Trophoblast cell (in vitro differentiated cells and primary cell): ENCODE data around the gene ZNF324.
"Not testable (repeated sequence)": the region's sequence is repeated elsewhere in the genome, so short reads cannot be mapped to it uniquely, and the experiment has no call there.

Source experiments
- DNase-seq, 2 donors: peaks; one replicate each; pipeline ENCODE4 v3.0.0-alpha.2; 2016
- H2AFZ ChIP-seq: 2 replicates; pipeline ENCODE4 v1.6.1; 2013; ENCODE audit warnings: low read length, moderate library complexity, mild to moderate bottlenecking; ENCODE audit not compliant: insufficient read depth, poor library complexity
- H2AK5ac ChIP-seq: 2 replicates; pipeline ENCODE4 v1.6.1; 2013; ENCODE audit warnings: mild to moderate bottlenecking, low read length
- H2BK120ac ChIP-seq: 2 replicates; pipeline ENCODE4 v1.6.1; 2013; ENCODE audit warnings: low read length, mild to moderate bottlenecking, moderate library complexity; ENCODE audit not compliant: insufficient read depth, poor library complexity
- H2BK12ac ChIP-seq: 2 replicates; pipeline ENCODE4 v1.6.1; 2013; ENCODE audit warnings: mild to moderate bottlenecking, low read length, moderate library complexity
- H2BK5ac ChIP-seq: 2 replicates; pipeline ENCODE4 v1.6.1; 2013; ENCODE audit warnings: low read length, low read depth, moderate library complexity, mild to moderate bottlenecking; ENCODE audit not compliant: poor library complexity
- H3K14ac ChIP-seq: 2 replicates; pipeline ENCODE4 v1.6.1; 2013; ENCODE audit warnings: mild to moderate bottlenecking, low read length
- H3K18ac ChIP-seq: 2 replicates; pipeline ENCODE4 v1.6.1; 2013; ENCODE audit warnings: mild to moderate bottlenecking, low read length
- H3K23ac ChIP-seq: 2 replicates; pipeline ENCODE4 v1.6.1; 2013; ENCODE audit warnings: low read length
- H3K27ac ChIP-seq: 2 replicates; pipeline ENCODE4 v1.5.1; 2013; ENCODE audit warnings: low read depth, mild to moderate bottlenecking, inconsistent platforms, low read length, moderate library complexity
- H3K27me3 ChIP-seq: 2 replicates; pipeline ENCODE4 v1.6.1; 2013; ENCODE audit warnings: inconsistent platforms, mild to moderate bottlenecking, low read length, moderate library complexity; ENCODE audit not compliant: insufficient read depth
- H3K36me3 ChIP-seq, 2 experiments: 1 replicate in 1 of 2; 2 replicates in 1 of 2; pipeline ENCODE4 v1.6.1; 2013; ENCODE audit warnings: low read length in 2 of 2, mild to moderate bottlenecking in 2 of 2, moderate library complexity in 1 of 2; ENCODE audit not compliant: insufficient read depth in 2 of 2, control insufficient read depth in 1 of 2
- H3K4ac ChIP-seq: 2 replicates; pipeline ENCODE4 v1.6.1; 2013; ENCODE audit warnings: low read depth, mild to moderate bottlenecking, low read length, moderate library complexity
- H3K4me1 ChIP-seq, 2 experiments: 1 replicate in 1 of 2; 2 replicates in 1 of 2; pipeline ENCODE4 v1.6.1; 2013; ENCODE audit warnings: low read length in 2 of 2, mild to moderate bottlenecking in 2 of 2, moderate library complexity in 1 of 2; ENCODE audit not compliant: insufficient read depth in 2 of 2, control insufficient read depth in 1 of 2
- H3K4me2 ChIP-seq: 2 replicates; pipeline ENCODE4 v1.6.1; 2013; ENCODE audit warnings: inconsistent platforms, mild to moderate bottlenecking, low read length, moderate library complexity
- H3K4me3 ChIP-seq: 2 replicates; pipeline ENCODE4 v1.5.1; 2013; ENCODE audit warnings: mild to moderate bottlenecking, low read depth, low read length, inconsistent platforms
- H3K79me1 ChIP-seq: one replicate; pipeline ENCODE4 v1.6.1; 2013; ENCODE audit warnings: low read length
- H3K79me2 ChIP-seq: 2 replicates; pipeline ENCODE4 v1.6.1; 2013; ENCODE audit warnings: low read length, mild to moderate bottlenecking; ENCODE audit not compliant: control insufficient read depth, insufficient read depth, poor library complexity
- H3K9ac ChIP-seq: 2 replicates; pipeline ENCODE4 v1.6.1; 2013; ENCODE audit warnings: mild to moderate bottlenecking, low read length
- H3K9me3 ChIP-seq: 2 replicates; pipeline ENCODE4 v1.6.1; 2013; ENCODE audit warnings: low read depth, mild to moderate bottlenecking, control low read depth, inconsistent platforms, low read length; ENCODE audit not compliant: insufficient read depth
- H4K12ac ChIP-seq: 2 replicates; pipeline ENCODE4 v1.6.1; 2013; ENCODE audit warnings: low read depth, mild to moderate bottlenecking, low read length, moderate library complexity
- H4K8ac ChIP-seq: 2 replicates; pipeline ENCODE4 v1.6.1; 2013; ENCODE audit warnings: low read depth, mild to moderate bottlenecking, low read length, moderate library complexity
- H4K91ac ChIP-seq: one replicate; pipeline ENCODE4 v1.6.1; 2013; ENCODE audit warnings: low read depth, mild to moderate bottlenecking, low read length, moderate library complexity
- WGBS: extraction: QIAGEN DNeasy Blood & Tissue Kit; methylation state at CpG from one replicate; pipeline ENCODE4 v1.1.7; 2013; ENCODE audit warnings: missing lambda C conversion rate; ENCODE audit not compliant: insufficient read length, insufficient coverage; ENCODE audit errors: extremely low coverage; 5-methylcytosine and 5-hydroxymethylcytosine counted together

ZNF324 gene

DNA sequence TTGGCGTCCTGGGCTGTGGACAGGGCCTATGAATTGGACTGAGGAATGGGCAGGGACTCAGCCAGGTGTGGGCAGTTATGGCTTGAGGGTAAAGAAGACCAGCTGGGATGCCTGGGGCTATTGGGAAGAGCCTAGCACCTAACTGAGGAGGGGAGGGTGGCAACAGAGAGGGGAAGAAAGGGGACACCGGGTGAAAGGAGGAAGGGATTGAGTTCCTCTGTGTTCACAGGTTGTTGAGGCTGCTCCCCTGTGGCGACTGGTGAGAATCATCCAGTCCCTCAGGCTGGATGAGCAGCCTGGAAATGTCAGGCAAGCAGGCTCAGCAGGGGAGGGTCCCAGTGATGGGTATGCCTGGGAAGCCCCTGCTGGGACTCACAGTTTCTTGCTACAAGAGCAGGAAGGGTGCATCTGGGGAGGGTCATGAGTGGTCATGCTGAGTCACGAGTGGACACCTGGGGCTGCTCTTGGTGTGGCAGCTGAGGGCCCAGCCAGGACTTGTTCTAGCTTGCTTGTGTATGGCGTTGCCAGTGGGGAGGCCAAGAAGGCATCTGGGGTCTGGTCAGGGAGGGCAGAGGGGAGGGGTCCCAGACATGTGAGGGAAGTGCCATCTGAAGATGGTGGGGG, 1.4 kb downstream of the ZNF324 start:
- H3K9me3 ChIP-seq = no peaks in the 10 kb centered on the region
- peak overlapping the region; percentile 36 for H3K4me2 ChIP-seq
- H2BK5ac ChIP-seq = no peak overlapping the region
- no peak overlapping the region for H4K8ac ChIP-seq
- no peaks in the 10 kb centered on the region for H3K79me1 ChIP-seq
- H3K36me3 ChIP-seq = peaks cover 36 to 37% of the 10 kb centered on the region in 2 experiments
- H3K4me1 ChIP-seq = peaks cover 5 to 11% of the 10 kb centered on the region in 2 experiments
- H2BK12ac ChIP-seq = no peak overlapping the region
- DNase-seq = peak in 1 of 2 donors; percentile 29
- peak overlapping the region; percentile 4 for H3K4ac ChIP-seq
- H2BK120ac ChIP-seq = no peak overlapping the region
- H4K12ac ChIP-seq = no peak overlapping the region
- peak overlapping the region; percentile 30 for H3K4me3 ChIP-seq
- H3K18ac ChIP-seq = no peak overlapping the region
- no peak overlapping the region for H2AK5ac ChIP-seq
- no peak overlapping the region for H3K23ac ChIP-seq
- H3K14ac ChIP-seq = no peak overlapping the region
- WGBS = no CpG with 5 or more reads among the region's 5 CpGs
- no peak overlapping the region for H2AFZ ChIP-seq
- no peak overlapping the region for H3K27ac ChIP-seq
- peak overlapping the region; percentile 54 for H3K9ac ChIP-seq
- no peak overlapping the region for H4K91ac ChIP-seq
- H3K27me3 ChIP-seq = no peaks in the 10 kb centered on the region
- H3K79me2 ChIP-seq = peaks cover 4% of the 10 kb centered on the region

DNA sequence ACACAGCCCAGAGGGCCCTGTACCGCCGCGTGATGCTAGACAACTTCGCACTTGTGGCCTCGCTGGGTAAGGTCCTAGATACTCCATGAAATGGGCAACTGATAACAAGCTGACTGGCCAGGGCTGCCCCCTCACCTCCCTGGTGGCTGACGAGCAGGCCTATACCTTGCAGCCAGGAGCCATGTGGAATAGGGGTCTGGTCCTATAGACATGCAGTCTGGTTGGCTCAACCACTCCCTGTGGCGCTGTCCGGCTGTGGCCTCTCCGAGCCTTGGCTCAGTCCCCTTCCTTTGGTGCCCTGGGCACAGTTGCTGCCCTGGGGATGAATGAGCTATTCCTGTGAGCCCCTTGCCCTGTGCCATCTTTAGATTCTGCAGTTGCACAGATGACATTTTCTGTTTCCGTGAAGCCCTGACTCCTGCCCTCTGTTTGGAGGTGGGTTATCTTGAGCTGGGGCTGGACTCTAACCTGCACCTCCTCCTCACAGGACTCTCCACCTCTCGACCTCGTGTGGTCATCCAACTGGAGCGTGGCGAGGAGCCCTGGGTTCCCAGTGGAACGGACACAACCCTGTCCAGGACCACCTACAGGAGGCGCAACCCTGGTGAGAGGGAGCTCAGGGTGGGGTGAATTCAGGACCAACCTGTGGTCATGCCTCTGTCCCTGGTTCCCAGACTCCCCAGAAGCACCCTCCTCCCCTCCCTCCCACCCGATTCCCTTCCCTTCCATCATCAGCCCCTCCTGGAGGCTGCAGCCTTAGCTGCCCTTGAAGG, 2.5 kb downstream of the ZNF324 start:
- H2BK120ac ChIP-seq = no peak overlapping the region
- no peak overlapping the region for H3K9ac ChIP-seq
- H3K79me1 ChIP-seq = no peaks in the 10 kb centered on the region
- no peak overlapping the region for H4K8ac ChIP-seq
- H3K4me1 ChIP-seq = peaks cover 5 to 11% of the 10 kb centered on the region in 2 experiments
- H3K79me2 ChIP-seq = peaks cover 4% of the 10 kb centered on the region
- no peak overlapping the region for H3K4ac ChIP-seq
- no peak overlapping the region for H3K23ac ChIP-seq
- WGBS = no CpG with 5 or more reads among the region's 17 CpGs
- H4K91ac ChIP-seq = no peak overlapping the region
- no peak overlapping the region for H3K14ac ChIP-seq
- H4K12ac ChIP-seq = no peak overlapping the region
- no peak overlapping the region for H2AK5ac ChIP-seq
- H3K4me3 ChIP-seq = no peak overlapping the region
- no peaks in the 10 kb centered on the region for H3K27me3 ChIP-seq
- H3K18ac ChIP-seq = no peak overlapping the region
- H2BK12ac ChIP-seq = no peak overlapping the region
- no peak overlapping the region for H2AFZ ChIP-seq
- H3K27ac ChIP-seq = no peak overlapping the region
- peaks cover 36 to 40% of the 10 kb centered on the region in 2 experiments for H3K36me3 ChIP-seq
- H2BK5ac ChIP-seq = no peak overlapping the region
- no peak for DNase-seq
- no peak overlapping the region for H3K4me2 ChIP-seq
- H3K9me3 ChIP-seq = no peaks in the 10 kb centered on the region

DNA sequence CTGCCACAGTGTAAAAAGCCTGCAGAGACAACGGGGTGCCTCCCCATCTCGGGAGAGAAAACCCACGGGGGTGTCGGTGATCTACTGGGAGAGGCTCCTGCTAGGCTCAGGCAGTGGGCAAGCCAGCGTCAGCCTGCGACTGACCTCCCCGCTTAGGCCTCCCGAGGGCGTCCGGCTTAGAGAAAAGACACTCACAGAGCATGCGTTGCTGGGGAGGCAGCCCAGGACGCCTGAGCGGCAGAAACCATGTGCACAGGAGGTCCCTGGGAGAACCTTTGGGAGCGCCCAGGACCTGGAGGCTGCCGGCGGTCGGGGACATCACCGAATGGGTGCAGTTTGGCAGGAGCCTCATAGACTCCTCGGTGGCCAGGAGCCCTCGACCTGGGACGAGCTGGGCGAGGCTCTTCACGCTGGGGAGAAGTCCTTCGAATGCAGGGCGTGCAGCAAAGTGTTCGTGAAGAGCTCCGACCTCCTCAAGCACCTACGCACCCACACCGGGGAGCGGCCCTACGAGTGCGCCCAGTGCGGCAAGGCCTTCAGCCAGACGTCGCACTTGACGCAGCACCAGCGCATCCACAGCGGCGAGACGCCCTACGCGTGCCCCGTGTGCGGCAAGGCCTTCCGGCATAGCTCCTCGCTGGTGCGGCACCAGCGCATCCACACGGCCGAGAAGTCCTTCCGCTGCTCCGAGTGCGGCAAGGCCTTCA, 4.1 kb downstream of the ZNF324 start:
- not testable (repeated sequence) for DNase-seq, H3K4me2 ChIP-seq, H3K4me3 ChIP-seq, H3K9ac ChIP-seq, H3K79me2 ChIP-seq, H3K27ac ChIP-seq, H3K79me1 ChIP-seq, H3K23ac ChIP-seq, H2BK12ac ChIP-seq, H3K14ac ChIP-seq, H4K12ac ChIP-seq, H3K4ac ChIP-seq, H3K9me3 ChIP-seq, H4K91ac ChIP-seq, H2AK5ac ChIP-seq, H3K18ac ChIP-seq, H2AFZ ChIP-seq, H2BK120ac ChIP-seq, H4K8ac ChIP-seq, H2BK5ac ChIP-seq, H3K27me3 ChIP-seq
- Histone ChIP-seq H3K4me1 (peaks cover 8 to 17% of the 10 kb centered on the region in 2 experiments), H3K36me3 (peaks cover 36 to 40% of the 10 kb centered on the region in 2 experiments)
- WGBS = no CpG with 5 or more reads among the region's 53 CpGs

DNA sequence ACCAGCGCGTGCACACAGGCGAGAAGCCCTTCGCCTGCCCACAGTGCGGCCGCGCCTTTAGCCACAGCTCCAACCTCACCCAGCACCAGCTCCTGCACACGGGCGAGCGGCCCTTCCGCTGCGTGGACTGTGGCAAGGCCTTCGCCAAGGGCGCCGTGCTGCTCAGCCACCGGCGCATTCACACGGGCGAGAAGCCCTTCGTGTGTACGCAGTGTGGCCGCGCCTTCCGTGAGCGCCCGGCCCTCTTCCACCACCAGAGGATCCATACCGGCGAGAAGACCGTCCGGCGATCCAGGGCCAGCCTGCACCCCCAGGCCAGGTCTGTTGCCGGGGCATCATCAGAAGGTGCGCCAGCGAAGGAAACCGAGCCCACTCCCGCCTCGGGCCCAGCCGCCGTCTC, 4.9 kb downstream of the ZNF324 start:
- Histone ChIP-seq H3K4ac (no peak overlapping the region), H3K27me3 (no peaks in the 10 kb centered on the region), H4K91ac (no peak overlapping the region), H3K79me2 (peaks cover 7% of the 10 kb centered on the region), H3K79me1 (peaks cover 11% of the 10 kb centered on the region), H3K18ac (no peak overlapping the region), H3K9ac (no peak overlapping the region), H3K27ac (no peak overlapping the region), H3K36me3 (peaks cover 36 to 40% of the 10 kb centered on the region in 2 experiments), H3K14ac (no peak overlapping the region), H2BK5ac (no peak overlapping the region), H4K12ac (no peak overlapping the region), H4K8ac (no peak overlapping the region), H2AK5ac (no peak overlapping the region), H2AFZ (no peak overlapping the region), H3K23ac (no peak overlapping the region), H3K4me3 (no peak overlapping the region), H2BK120ac (no peak overlapping the region), H2BK12ac (no peak overlapping the region), H3K9me3 (no peaks in the 10 kb centered on the region), H3K4me1 (peaks cover 9 to 15% of the 10 kb centered on the region in 2 experiments), H3K4me2 (no peak overlapping the region)
- DNase-seq = no peak
- WGBS = no CpG with 5 or more reads among the region's 39 CpGs
